Testis (tissue), 2 donors: ENCODE measurements around the gene NUDT3.
A peak's percentile ranks its signal among the peaks of the same experiment; 100 is the strongest.

Source experiments
- POLR2A ChIP-seq: fragments of 450-650 bp; IDR thresholded peaks from one replicate; pipeline ENCODE4 v1.6.1; 2017; ENCODE audit warnings: antibody characterized with exemption, mild to moderate bottlenecking, moderate library complexity
- TF ChIP-seq, protein P1 (sequence below), 3 experiments: fragments of 450-650 bp in 2 of 3; fragments of 200-600 bp in 1 of 3; sonication (generic) in 1 of 3; IDR thresholded peaks; one replicate each; pipeline ENCODE4 v1.5.1; 2016 to 2019; ENCODE audit warnings: antibody characterized with exemption in 3 of 3, mild to moderate bottlenecking in 2 of 3, moderate library complexity in 1 of 3

- TF ChIP-seq POLR2A, result no peak
- TF ChIP-seq, protein P1, sequence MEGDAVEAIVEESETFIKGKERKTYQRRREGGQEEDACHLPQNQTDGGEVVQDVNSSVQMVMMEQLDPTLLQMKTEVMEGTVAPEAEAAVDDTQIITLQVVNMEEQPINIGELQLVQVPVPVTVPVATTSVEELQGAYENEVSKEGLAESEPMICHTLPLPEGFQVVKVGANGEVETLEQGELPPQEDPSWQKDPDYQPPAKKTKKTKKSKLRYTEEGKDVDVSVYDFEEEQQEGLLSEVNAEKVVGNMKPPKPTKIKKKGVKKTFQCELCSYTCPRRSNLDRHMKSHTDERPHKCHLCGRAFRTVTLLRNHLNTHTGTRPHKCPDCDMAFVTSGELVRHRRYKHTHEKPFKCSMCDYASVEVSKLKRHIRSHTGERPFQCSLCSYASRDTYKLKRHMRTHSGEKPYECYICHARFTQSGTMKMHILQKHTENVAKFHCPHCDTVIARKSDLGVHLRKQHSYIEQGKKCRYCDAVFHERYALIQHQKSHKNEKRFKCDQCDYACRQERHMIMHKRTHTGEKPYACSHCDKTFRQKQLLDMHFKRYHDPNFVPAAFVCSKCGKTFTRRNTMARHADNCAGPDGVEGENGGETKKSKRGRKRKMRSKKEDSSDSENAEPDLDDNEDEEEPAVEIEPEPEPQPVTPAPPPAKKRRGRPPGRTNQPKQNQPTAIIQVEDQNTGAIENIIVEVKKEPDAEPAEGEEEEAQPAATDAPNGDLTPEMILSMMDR (IDR thresholded peaks at IDR 0.05), result peak in 1 of 3 experiments; percentile 21
These were observed 154.5 kb downstream of the NUDT3 start for GRCh38 chr6:34237722-34238584.
